ENCODE data around the gene ZNF675. TPM values are rescaled to one million over a fixed set of nuclear protein-coding genes. Genes with fewer than 3 reads are reported as not detected.
"Not testable (repeated sequence)": the region's sequence is repeated elsewhere in the genome, so short reads cannot be mapped to it uniquely, and the experiment has no call there.

Gene ZNF675
- total RNA-seq: 1 to 10 TPM; 1.2 to 2.5 (median 1.5) TPM

DNA sequence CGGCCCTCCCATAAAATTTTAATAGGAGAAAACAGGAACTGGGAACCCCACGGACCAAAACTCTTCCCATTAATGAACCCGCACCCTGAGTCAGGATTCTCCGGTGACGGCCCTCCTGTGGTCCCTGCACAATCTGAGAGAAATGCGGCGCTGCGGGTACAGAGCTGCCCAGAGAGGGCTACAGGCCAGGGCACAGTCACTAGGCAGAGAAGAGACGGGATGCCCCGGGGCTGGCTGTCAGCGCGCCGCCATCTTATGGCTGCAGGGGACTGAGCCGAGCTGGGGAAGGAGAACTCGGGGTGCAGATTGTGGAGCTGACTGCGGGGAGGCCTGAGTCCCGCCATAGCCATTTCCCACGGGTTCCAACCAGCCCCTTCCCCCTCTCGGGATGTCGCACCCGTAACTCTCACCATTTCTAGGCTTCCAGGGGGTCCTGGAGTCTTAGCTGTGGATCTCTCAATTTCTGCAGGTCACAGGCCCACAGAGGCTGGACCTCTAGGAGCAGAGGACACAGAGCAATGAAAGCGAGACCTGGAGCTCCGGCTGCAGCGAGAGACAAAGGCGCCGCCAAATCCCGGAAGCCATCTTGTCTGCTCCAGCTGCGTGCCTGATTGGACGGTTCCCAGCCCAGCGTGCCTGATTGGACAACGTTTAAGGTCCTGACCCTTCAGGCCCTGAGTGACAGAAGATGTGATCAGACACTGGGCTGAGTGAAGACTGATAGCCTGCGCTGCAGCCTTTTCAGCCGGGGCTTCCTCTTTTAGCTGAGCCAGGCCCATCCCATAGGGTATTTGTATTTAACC is at the start of gene ZNF675:
TSS of gene ZNF675 (minus strand) at position 592 of the 803 bp plus-strand sequence. CDS start at position 413, 179 bp downstream.
- Histone ChIP-seq H3K36me3 (no peaks in the 10 kb centered on the region), H3K9me3 (no peaks in the 10 kb centered on the region), H3K27ac (peak within 1 kb of the TSS; percentile 50 to 74 (median 65)), H3K4me1 (peaks cover 0 to 7% of the 10 kb centered on the region in 2 donors), H3K27me3 (no peaks in the 10 kb centered on the region), H3K4me3 (peak within 1 kb of the TSS; percentile 54 to 74 (median 66))
- in situ Hi-C loops (cut with MboI; ENCODE audit: low sequenced_read_pairs in 4 of 4): no loop called here
- DNase-seq (peak; percentile 81 to 86), ATAC-seq (peak; percentile 93 to 97)
- intact Hi-C loops (cut with DNase I; ENCODE audit: low total_unique reads): loop anchor here (2.0 kb wide), 1 partner anchor 292 kb away; the partner anchor contains the start of gene ZNF91
- TF ChIP-seq, protein P1, sequence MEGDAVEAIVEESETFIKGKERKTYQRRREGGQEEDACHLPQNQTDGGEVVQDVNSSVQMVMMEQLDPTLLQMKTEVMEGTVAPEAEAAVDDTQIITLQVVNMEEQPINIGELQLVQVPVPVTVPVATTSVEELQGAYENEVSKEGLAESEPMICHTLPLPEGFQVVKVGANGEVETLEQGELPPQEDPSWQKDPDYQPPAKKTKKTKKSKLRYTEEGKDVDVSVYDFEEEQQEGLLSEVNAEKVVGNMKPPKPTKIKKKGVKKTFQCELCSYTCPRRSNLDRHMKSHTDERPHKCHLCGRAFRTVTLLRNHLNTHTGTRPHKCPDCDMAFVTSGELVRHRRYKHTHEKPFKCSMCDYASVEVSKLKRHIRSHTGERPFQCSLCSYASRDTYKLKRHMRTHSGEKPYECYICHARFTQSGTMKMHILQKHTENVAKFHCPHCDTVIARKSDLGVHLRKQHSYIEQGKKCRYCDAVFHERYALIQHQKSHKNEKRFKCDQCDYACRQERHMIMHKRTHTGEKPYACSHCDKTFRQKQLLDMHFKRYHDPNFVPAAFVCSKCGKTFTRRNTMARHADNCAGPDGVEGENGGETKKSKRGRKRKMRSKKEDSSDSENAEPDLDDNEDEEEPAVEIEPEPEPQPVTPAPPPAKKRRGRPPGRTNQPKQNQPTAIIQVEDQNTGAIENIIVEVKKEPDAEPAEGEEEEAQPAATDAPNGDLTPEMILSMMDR (IDR thresholded peaks at IDR 0.05 in 4 of 5, conservative IDR thresholded peaks at IDR 0.05 in 1 of 5): no peak
- no peak for TF ChIP-seq POLR2A (IDR thresholded peaks at IDR 0.05)

DNA sequence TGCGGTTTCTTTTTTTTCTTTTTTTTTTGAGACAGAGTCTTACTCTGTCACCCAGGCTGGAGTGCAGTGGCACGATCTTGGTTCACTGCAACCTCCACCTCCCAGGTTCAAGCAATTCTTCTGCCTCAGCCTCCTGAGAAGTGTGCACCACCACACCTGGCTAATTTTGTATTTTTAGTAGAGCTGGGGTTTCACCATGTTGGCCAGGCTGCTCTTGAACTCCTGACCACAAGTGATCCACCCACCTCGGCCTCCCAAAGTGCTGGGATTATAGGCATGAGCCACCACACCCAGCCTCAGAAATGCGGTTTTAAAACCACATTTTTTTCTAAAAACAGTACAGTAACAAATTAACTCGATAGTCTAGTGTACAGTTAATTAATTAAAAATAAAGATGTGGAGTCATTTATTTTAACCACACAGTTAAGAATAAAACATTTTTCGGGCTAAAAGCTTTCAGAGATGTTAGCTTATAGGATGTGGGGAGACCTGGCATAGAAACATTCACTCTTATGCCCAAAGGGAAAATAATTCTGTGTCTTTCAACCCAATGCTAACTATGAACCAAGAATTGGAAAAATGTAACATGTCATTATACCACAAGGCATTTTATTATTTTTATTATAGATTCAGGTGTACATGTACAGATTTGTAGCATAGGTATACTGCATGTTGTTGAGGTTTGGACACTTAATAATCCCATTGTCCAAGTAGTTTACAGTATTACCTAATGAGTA is 43.9 kb upstream of the ZNF675 start:
- intact Hi-C loops (cut with DNase I; ENCODE audit: low total_unique reads); H3K36me3 ChIP-seq; H3K27me3 ChIP-seq; H3K9me3 ChIP-seq; H3K4me3 ChIP-seq; in situ Hi-C loops (cut with MboI; ENCODE audit: low sequenced_read_pairs in 4 of 4); H3K4me1 ChIP-seq; ATAC-seq; H3K27ac ChIP-seq; DNase-seq: not testable (repeated sequence)

DNA sequence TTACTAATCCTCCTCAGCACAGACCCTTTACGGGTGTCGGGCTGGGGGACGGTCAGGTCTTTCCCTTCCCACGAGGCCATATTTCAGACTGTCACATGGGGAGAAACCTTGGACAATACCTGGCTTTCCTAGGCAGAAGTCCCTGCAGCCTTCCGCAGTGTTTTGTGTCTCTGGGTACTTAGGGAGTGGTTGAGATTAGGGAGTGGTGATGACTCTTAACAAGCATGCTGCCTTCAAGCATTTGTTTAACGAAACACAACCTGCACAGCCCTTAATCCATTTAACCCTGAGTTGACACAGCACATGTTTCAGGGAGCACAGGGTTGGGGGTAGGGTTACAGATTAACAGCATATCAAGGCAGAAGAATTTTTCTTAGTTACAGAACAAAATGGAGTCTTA is 37.1 kb upstream of the ZNF675 start:
- ATAC-seq; H3K27me3 ChIP-seq; intact Hi-C loops (cut with DNase I; ENCODE audit: low total_unique reads); DNase-seq; H3K36me3 ChIP-seq; H3K27ac ChIP-seq; H3K9me3 ChIP-seq; H3K4me3 ChIP-seq; in situ Hi-C loops (cut with MboI; ENCODE audit: low sequenced_read_pairs in 4 of 4); H3K4me1 ChIP-seq: not testable (repeated sequence)

DNA sequence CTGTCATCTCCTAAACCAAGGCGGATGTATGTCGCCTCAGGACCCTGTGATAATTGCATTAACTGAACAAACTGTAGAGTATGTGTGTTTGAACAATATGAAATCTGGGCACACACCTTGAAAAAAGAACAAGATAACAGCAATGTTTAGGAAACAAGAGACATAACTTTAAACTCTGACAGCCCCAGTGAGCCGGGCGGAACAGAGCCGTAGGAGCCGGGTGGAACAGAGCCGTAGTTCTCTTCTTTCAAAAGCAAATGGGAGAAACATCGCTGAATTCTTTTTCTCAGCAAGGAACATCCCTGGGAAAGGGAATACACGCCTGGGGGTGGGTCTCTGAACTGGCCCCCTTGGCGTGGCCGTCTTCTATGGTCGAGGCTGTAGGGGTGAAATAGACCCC is 31.8 kb upstream of the ZNF675 start:
- Histone ChIP-seq H3K4me1 (no peaks in the 10 kb centered on the region), H3K27ac (no peak overlapping the region), H3K27me3 (no peaks in the 10 kb centered on the region), H3K4me3 (no peak overlapping the region), H3K9me3 (no peaks in the 10 kb centered on the region), H3K36me3 (no peaks in the 10 kb centered on the region)
- DNase-seq: no peak
- TF ChIP-seq, protein P1 (IDR thresholded peaks at IDR 0.05 in 4 of 5, conservative IDR thresholded peaks at IDR 0.05 in 1 of 5): no peak
- TF ChIP-seq POLR2A (IDR thresholded peaks at IDR 0.05): no peak
- ATAC-seq: no peak
- in situ Hi-C loops (cut with MboI; ENCODE audit: low sequenced_read_pairs in 4 of 4) (no loop called here), intact Hi-C loops (cut with DNase I; ENCODE audit: low total_unique reads) (no loop called here)

DNA sequence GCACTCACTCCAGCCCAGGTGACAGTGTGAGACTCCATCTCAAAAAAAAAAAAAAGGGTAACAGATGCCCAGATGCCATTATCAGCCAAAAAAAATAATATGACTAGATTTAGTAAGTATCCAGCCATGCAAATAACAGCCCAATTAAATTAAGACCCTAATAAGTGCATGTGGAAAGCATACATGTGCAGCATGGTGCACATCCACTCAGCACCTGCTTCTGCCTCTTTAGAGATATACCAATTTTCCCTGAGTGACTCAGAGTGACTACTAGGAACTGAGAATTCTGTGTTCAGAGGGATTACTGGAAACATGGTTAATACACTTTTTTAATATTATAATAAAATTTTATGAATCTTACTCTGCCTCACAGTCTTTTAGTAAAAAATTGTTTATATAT is 29.8 kb upstream of the ZNF675 start:
- H3K4me3 ChIP-seq: no peak overlapping the region
- in situ Hi-C loops (cut with MboI; ENCODE audit: low sequenced_read_pairs in 4 of 4): no loop called here
- intact Hi-C loops (cut with DNase I; ENCODE audit: low total_unique reads): no loop called here
- DNase-seq (no peak), ATAC-seq (no peak)
- no peaks in the 10 kb centered on the region for H3K36me3 ChIP-seq
- H3K4me1 ChIP-seq: no peaks in the 10 kb centered on the region
- no peaks in the 10 kb centered on the region for H3K27me3 ChIP-seq
- no peaks in the 10 kb centered on the region for H3K9me3 ChIP-seq
- TF ChIP-seq, protein P1 (IDR thresholded peaks at IDR 0.05 in 4 of 5, conservative IDR thresholded peaks at IDR 0.05 in 1 of 5): no peak
- TF ChIP-seq POLR2A (IDR thresholded peaks at IDR 0.05): no peak
- H3K27ac ChIP-seq: no peak overlapping the region
